T-helper 2 cell treated with Interferon-gamma antibody and Interleukin-4, amounts not matched to agents 5 μg/mL and 100 μg/mL, for 36 hours (primary cell): ENCODE results near the gene HEATR5A.
"Not testable (repeated sequence)": the region's sequence is repeated elsewhere in the genome, so short reads cannot be mapped to it uniquely, and the experiment has no call there.

ENCODE experiments used
- DNase-seq: peaks from one replicate; pipeline ENCODE4 v3.0.0; 2021; ENCODE audit warnings: low spot score
- H3K27ac Mint-ChIP-seq: one replicate; pipeline ENCODE4 v1.8.0; 2021; ENCODE audit warnings: mild to moderate bottlenecking, mixed read lengths
- H3K27me3 Mint-ChIP-seq: one replicate; pipeline ENCODE4 v1.8.0; 2021; ENCODE audit warnings: low read depth, mixed read lengths
- H3K36me3 Mint-ChIP-seq: one replicate; pipeline ENCODE4 v1.8.0; 2021; ENCODE audit warnings: low read depth, mixed read lengths
- H3K4me1 Mint-ChIP-seq: one replicate; pipeline ENCODE4 v1.8.0; 2021; ENCODE audit warnings: low read depth, mixed read lengths
- H3K4me3 Mint-ChIP-seq: one replicate; pipeline ENCODE4 v1.8.0; 2022; ENCODE audit warnings: mild to moderate bottlenecking, moderate library complexity, mixed read lengths
- H3K9me3 Mint-ChIP-seq: one replicate; pipeline ENCODE4 v1.8.0; 2021; ENCODE audit warnings: mixed read lengths

Gene HEATR5A

DNA sequence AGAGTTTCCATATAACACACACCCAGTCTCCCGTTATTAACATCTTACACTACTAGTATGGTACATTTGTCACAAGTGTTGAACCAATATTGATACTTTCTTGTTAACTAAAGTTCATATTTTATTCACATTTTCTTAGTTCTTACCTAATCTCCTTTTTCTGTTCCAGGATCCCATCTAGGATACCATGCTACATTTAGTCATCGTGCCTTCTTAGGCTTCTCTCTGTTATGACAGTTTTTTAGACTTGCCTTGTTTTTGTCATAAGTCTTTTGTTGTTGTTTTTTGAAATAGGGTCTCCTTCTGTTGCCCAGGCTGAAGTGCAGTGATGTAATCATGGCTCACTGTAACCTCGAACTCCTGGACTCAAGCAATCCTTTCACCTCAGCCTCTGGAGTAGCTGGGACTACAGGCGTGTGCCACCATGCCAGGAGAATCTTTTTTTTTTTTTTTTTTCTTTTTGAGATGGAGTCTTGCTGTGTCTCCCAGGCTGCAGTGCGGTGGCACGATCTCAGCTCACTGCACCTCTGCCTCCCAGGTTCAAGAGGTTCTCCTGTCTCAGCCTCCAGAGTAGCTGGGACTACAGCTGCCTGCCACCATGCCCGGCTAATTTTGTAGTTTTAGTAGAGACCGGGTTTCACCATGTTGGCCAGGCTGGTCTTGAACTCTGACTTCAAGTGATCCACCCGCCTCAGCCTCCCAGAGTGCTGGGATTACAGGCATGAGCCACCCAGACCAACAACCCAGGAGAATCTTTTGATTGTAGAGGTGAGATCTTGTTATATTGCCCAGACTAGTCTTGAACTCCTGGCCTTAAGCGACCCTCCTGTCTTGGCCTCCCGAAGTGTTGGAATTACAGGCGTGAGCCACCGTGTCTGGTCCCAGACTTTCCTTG, 153.7 kb downstream of the HEATR5A start:
- Mint-ChIP-seq H3K36me3 (no peaks in the 10 kb centered on the region), H3K9me3 (peaks cover 6% of the 10 kb centered on the region), H3K4me1 (no peaks in the 10 kb centered on the region), H3K4me3 (no peak overlapping the region), H3K27ac (no peak overlapping the region), H3K27me3 (no peaks in the 10 kb centered on the region)
- DNase-seq = no peak

GRCh38 chr14:31265701-31266398, 154.5 kb downstream of the HEATR5A start:
- Mint-ChIP-seq H3K27me3 (no peaks in the 10 kb centered on the region), H3K4me3 (no peak overlapping the region), H3K4me1 (no peaks in the 10 kb centered on the region), H3K9me3 (peaks cover 3% of the 10 kb centered on the region), H3K36me3 (no peaks in the 10 kb centered on the region), H3K27ac (no peak overlapping the region)
- no peak for DNase-seq

GRCh38 chr14:31263485-31264133, 156.7 kb downstream of the HEATR5A start:
- H3K4me1 Mint-ChIP-seq = no peaks in the 10 kb centered on the region
- H3K27ac Mint-ChIP-seq = no peak overlapping the region
- no peak for DNase-seq
- H3K36me3 Mint-ChIP-seq = no peaks in the 10 kb centered on the region
- H3K27me3 Mint-ChIP-seq = no peaks in the 10 kb centered on the region
- no peak overlapping the region for H3K4me3 Mint-ChIP-seq
- H3K9me3 Mint-ChIP-seq = no peaks in the 10 kb centered on the region

- Mint-ChIP-seq H3K9me3 (no peaks in the 10 kb centered on the region), H3K27me3 (no peaks in the 10 kb centered on the region), H3K4me3 (no peak overlapping the region), H3K36me3 (no peaks in the 10 kb centered on the region), H3K4me1 (no peaks in the 10 kb centered on the region), H3K27ac (no peak overlapping the region)
- DNase-seq = no peak
Measured at GRCh38 chr14:31261859-31262731, 158.3 kb downstream of the HEATR5A start.

DNA sequence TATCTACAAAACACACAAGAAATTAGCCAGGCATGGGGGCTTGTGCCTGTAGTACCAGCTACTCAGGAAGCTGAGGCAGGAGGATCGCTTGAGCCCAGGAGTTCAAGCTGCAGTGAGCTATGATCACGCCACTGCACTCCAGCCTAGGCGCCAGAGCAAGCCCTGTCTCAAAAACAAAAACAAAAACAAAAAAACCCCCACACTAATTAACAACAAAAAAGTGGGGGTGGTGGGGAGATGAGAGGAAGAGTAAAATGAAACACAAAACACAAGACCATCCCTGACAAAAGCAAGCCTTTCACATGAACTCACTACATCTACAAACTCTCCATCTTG, 158.9 kb downstream of the HEATR5A start:
- no peaks in the 10 kb centered on the region for H3K27me3 Mint-ChIP-seq
- DNase-seq = no peak
- no peaks in the 10 kb centered on the region for H3K36me3 Mint-ChIP-seq
- no peaks in the 10 kb centered on the region for H3K9me3 Mint-ChIP-seq
- H3K27ac Mint-ChIP-seq = no peak overlapping the region
- H3K4me1 Mint-ChIP-seq = no peaks in the 10 kb centered on the region
- H3K4me3 Mint-ChIP-seq = no peak overlapping the region

- H3K27ac Mint-ChIP-seq, DNase-seq, H3K4me3 Mint-ChIP-seq, H3K36me3 Mint-ChIP-seq, H3K4me1 Mint-ChIP-seq, H3K27me3 Mint-ChIP-seq, H3K9me3 Mint-ChIP-seq: not testable (repeated sequence)
Measured at GRCh38 chr14:31259040-31259435, 161.3 kb downstream of the HEATR5A start.

DNA sequence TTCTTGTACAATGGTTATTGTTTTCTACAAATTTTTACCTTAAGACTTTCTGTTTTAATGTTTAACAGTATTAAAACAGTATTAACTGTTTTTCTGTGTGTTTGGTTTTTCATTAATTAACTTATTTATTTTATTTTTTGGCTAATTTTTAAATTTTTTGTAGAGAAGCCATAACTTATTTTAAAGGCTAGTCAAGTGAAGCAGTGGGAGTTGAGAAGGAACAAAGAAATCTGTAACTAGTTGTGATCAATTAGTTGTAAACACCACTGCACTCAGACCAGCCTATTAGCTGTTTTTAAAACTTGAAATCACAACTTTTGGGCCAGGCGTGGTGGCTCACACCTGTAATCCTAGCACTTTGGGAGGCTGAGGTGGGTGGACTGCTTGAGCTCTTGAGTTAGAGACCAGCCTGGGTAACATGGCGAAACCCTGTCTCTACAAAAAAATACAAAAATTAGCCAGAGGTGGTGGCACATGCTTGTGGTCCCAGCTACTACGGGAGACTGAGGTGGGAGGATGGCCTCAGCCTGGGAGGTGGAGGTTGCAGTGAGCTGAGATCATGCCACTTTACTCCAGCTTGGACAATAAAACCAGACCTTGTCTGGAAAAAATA, 161.8 kb downstream of the HEATR5A start:
- Mint-ChIP-seq H3K4me3 (no peak overlapping the region), H3K27me3 (no peaks in the 10 kb centered on the region), H3K9me3 (no peaks in the 10 kb centered on the region), H3K27ac (no peak overlapping the region), H3K4me1 (no peaks in the 10 kb centered on the region), H3K36me3 (no peaks in the 10 kb centered on the region)
- no peak for DNase-seq

DNA sequence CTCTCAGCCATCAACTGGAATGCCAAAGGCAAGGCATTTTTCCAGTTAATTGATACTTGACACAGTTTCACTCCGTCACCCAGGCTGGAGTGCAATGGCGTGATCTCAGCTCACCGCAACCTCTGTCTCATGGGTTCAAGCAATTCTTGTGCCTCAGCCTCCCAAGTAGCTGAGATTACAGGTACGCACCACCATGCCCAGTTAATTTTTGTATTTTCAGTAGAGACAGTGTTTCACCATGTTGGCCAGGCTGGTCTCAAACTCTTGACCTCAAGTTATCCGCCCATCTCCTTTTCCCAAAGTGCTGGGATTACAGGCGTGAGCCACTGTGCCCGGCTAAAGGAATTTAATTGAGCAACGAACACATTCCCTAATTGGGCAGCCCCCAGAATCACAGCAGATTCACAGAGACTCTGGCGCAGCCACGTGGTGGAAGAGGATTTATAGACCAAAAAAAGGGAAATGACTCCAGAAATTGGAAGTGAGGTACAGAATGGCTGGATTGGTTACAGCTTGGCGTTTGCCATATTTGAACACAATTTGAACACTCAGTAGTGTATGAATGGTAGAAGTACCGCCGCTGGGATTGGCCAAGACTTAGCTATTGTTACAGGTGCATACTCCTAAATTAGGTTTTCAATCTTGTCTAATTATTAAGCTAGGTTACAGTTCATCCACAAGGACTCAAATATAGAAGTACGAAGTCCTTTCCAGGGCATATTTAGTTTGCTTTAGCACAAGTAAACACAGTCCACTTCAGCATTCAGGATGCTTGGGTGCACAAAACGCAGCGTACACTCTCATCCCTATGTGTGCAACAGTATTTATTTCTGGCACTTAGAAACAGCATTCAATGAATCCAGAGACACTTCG, 162.6 kb downstream of the HEATR5A start:
- H3K9me3 Mint-ChIP-seq, H3K27me3 Mint-ChIP-seq, DNase-seq, H3K36me3 Mint-ChIP-seq, H3K4me1 Mint-ChIP-seq, H3K4me3 Mint-ChIP-seq, H3K27ac Mint-ChIP-seq: not testable (repeated sequence)

DNA sequence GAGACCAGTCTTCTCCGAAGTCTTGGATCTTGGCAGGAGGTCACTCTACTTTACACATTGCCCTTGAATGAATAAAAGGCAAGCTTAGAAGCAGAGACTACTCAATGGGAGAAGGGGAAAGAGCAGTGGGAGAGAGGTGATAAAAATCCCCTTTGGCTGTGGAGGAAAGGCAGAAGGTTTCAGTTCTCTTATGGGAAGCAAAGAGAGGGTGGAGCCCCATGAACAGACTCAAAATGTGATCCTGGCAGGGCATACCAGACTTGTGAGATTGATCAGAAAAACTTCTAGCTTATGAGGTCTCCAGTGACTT, 163.2 kb downstream of the HEATR5A start:
- no peak overlapping the region for H3K27ac Mint-ChIP-seq
- H3K27me3 Mint-ChIP-seq = no peaks in the 10 kb centered on the region
- no peaks in the 10 kb centered on the region for H3K4me1 Mint-ChIP-seq
- H3K36me3 Mint-ChIP-seq = no peaks in the 10 kb centered on the region
- H3K9me3 Mint-ChIP-seq = no peaks in the 10 kb centered on the region
- no peak for DNase-seq
- H3K4me3 Mint-ChIP-seq = no peak overlapping the region

DNA sequence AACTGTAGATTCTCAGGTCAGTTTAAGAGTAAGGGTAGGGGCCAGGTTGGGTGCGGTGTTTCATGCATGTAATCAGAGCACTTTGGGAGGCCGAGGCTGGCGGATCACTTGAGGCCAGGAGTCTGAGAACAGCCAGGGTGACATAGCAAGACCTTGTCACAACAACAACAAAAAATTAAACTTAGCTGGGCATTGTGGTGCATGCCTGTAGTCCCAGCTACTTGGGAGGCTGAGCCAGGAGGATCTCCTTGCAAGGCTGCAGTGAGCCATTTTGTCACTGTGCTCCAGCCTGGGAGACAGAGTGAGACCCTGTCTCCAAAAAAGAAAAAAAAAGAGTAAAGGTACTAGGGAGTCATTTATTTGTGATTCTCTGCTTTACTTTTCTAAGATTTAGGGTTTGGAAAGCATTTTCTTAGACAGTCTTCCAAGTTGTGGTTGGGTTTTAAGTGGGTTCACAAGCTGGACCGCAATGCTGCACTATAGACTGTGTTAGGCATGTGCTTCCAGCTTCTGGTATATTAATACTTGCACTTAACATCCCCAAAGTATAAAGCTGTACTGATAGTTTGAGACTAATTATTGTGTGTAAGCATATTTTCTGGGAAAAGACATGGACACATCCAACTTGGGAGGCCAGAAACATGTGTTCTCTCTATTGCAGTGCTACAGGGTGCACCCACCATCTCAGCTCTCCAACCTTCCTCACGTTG, 163.7 kb downstream of the HEATR5A start:
- no peak overlapping the region for H3K27ac Mint-ChIP-seq
- DNase-seq = no peak
- H3K4me1 Mint-ChIP-seq = no peaks in the 10 kb centered on the region
- no peak overlapping the region for H3K4me3 Mint-ChIP-seq
- no peaks in the 10 kb centered on the region for H3K27me3 Mint-ChIP-seq
- no peaks in the 10 kb centered on the region for H3K36me3 Mint-ChIP-seq
- no peaks in the 10 kb centered on the region for H3K9me3 Mint-ChIP-seq

DNA sequence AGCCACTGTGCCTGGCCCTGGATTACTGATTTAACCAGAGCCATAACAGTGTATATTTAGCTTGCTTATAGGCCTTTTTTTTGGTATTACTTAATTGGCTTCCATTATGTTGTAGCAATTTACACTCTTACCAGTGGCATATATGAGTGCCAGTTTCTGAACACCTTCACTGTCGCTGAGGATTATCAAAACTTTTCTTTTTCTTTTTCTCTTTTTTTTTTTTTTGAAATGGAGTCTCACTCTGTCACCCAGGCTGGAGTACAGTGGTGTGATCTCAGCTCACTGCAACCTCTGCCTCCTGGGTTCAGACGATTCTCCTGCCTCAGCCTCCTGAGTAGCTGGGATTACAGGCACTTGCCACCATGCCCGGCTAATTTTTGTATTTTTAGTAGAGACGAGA, 164.4 kb downstream of the HEATR5A start:
- not testable (repeated sequence) for H3K9me3 Mint-ChIP-seq, H3K27ac Mint-ChIP-seq, DNase-seq, H3K27me3 Mint-ChIP-seq, H3K4me1 Mint-ChIP-seq, H3K4me3 Mint-ChIP-seq, H3K36me3 Mint-ChIP-seq

DNA sequence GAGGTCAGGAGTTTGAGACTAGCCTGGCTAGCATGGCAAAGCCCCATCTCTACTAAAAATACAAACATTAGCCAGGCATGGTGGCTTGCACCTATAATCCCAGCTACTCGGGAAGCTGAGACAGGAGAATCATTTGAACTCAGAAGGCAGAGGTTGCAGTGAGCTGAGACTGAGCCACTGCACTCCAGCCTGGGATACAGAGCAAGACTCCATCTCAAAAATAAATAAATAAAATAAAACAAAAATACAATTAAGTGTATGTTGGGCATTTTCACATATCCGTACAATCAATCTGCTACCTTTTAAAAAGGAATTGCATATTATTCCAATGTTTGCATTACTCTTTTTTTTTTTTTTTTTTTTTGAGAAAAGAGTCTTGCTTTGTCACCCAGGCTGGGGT, 165.1 kb downstream of the HEATR5A start:
- Mint-ChIP-seq H3K27ac (no peak overlapping the region), H3K4me1 (peaks cover 2% of the 10 kb centered on the region)

More for the DNA sequence above, 165.1 kb downstream of the HEATR5A start:
- Mint-ChIP-seq H3K27me3 (no peaks in the 10 kb centered on the region), H3K4me3 (no peak overlapping the region), H3K36me3 (no peaks in the 10 kb centered on the region), H3K9me3 (no peaks in the 10 kb centered on the region)
- no peak for DNase-seq
